Stimulated activated naive B cell treated with anti-CD40 and anti-IgM and Interleukin-4, amounts not matched to agents 10 μg/mL and 1 μg/mL and 100 μg/mL, for 72 hours (primary cell): ENCODE data around the gene SYNE3.

Experiments used
- ATAC-seq, 2 donors: fragments of 150-1000 bp; cut with Tn5 transposase; replicated peaks; 2 replicates each; pipeline ENCODE4 v1.10.0; 2021; ENCODE audit warnings: moderate library complexity in 1 of 2
- DNase-seq: peaks from one replicate; pipeline ENCODE4 v3.0.0; 2021
- H3K27ac Mint-ChIP-seq: one replicate; pipeline ENCODE4 v1.8.0; 2022; ENCODE audit warnings: mild to moderate bottlenecking, mixed read lengths
- H3K27me3 Mint-ChIP-seq, 2 donors: one replicate each; pipeline ENCODE4 v1.8.0; 2022; ENCODE audit warnings: mixed read lengths in 2 of 2
- H3K36me3 Mint-ChIP-seq, 2 donors: one replicate each; pipeline ENCODE4 v1.8.0; 2022; ENCODE audit warnings: mixed read lengths in 2 of 2, mild to moderate bottlenecking in 1 of 2
- H3K4me1 Mint-ChIP-seq, 2 donors: one replicate each; pipeline ENCODE4 v1.8.0; 2022; ENCODE audit warnings: mixed read lengths in 2 of 2, mild to moderate bottlenecking in 1 of 2
- H3K4me3 Mint-ChIP-seq, 2 donors: one replicate each; pipeline ENCODE4 v1.8.0; 2022; ENCODE audit warnings: mild to moderate bottlenecking in 2 of 2, mixed read lengths in 2 of 2, moderate library complexity in 1 of 2
- H3K9me3 Mint-ChIP-seq, 2 donors: one replicate each; pipeline ENCODE4 v1.8.0; 2022; ENCODE audit warnings: mixed read lengths in 2 of 2, mild to moderate bottlenecking in 1 of 2

SYNE3 gene

GRCh38 chr14:95523815-95524448 is 7.5 kb upstream of the SYNE3 start:
- H3K27me3 Mint-ChIP-seq, result no peaks in the 10 kb centered on the region
- no peak for ATAC-seq
- H3K27ac Mint-ChIP-seq, result peak overlapping the region; percentile 78

DNA sequence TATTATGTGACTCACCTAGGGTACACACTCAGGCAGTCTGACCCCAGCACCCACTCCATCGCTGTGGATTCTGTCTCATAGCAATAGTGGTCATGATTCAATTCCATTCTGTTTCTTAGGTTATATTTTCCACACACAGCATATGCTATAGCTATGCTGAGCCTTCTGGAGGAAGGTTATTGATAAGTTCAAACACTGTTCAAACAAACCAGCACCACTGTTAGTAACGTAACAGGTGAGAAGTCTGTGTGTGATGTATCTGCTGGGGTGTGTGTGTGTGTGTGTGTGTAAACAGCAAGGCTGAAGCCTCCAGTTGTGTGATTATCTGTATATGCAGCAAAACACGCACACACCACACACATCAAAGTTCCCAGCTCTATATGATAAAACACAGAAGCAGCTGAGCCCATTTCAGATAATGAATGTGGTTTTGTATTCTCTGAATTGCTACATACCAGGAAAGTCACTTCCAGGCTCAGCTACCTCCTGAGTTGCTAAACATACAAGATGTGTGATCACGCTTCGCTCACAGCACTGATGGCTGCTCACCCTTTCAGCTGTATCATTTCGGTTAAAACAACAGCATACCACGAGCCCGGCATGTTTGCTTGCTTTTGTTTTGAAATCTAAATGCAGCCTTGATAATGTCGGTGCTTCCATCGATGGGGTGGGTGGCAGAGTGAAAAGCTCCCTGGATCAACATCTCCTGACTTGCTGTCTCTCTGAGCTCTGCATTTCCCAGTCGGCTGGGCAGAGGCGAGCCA is 6.8 kb upstream of the SYNE3 start:
- DNase-seq (no peak), ATAC-seq (peak in 1 of 2 donors; percentile 22)
- Mint-ChIP-seq H3K9me3 (no peaks in the 10 kb centered on the region), H3K27me3 (no peaks in the 10 kb centered on the region), H3K4me3 (peak overlapping the region in 1 of 2 donors; percentile 16), H3K27ac (peak overlapping the region; percentile 78), H3K36me3 (peaks cover 0 to 10% of the 10 kb centered on the region in 2 donors), H3K4me1 (peaks cover 57 to 63% of the 10 kb centered on the region in 2 donors)

More at GRCh38 chr14:95523815-95524448, 7.5 kb upstream of the SYNE3 start:
- Mint-ChIP-seq H3K4me3 (peak overlapping the region; percentile 16 to 59), H3K36me3 (peaks cover 0 to 10% of the 10 kb centered on the region in 2 donors), H3K4me1 (peaks cover 51 to 56% of the 10 kb centered on the region in 2 donors), H3K9me3 (no peaks in the 10 kb centered on the region)
- no peak for DNase-seq

- Mint-ChIP-seq H3K9me3 (no peaks in the 10 kb centered on the region), H3K4me3 (no peak overlapping the region), H3K27ac (no peak overlapping the region), H3K27me3 (no peaks in the 10 kb centered on the region), H3K4me1 (peaks cover 64 to 68% of the 10 kb centered on the region in 2 donors), H3K36me3 (peaks cover 0 to 10% of the 10 kb centered on the region in 2 donors)
- DNase-seq (no peak), ATAC-seq (no peak)
These were observed 6.1 kb upstream of the SYNE3 start for GRCh38 chr14:95522556-95522955.

- Mint-ChIP-seq H3K9me3 (no peaks in the 10 kb centered on the region), H3K4me1 (peaks cover 65 to 68% of the 10 kb centered on the region in 2 donors), H3K4me3 (no peak overlapping the region), H3K27me3 (no peaks in the 10 kb centered on the region), H3K27ac (no peak overlapping the region), H3K36me3 (peaks cover 0 to 10% of the 10 kb centered on the region in 2 donors)
- ATAC-seq (no peak), DNase-seq (no peak)
These were observed 5.7 kb upstream of the SYNE3 start for GRCh38 chr14:95522116-95522515.

- no peaks in the 10 kb centered on the region for H3K27me3 Mint-ChIP-seq
- H3K9me3 Mint-ChIP-seq, result no peaks in the 10 kb centered on the region
- peaks cover 0 to 10% of the 10 kb centered on the region in 2 donors for H3K36me3 Mint-ChIP-seq
- H3K27ac Mint-ChIP-seq, result no peak overlapping the region
- peaks cover 64 to 70% of the 10 kb centered on the region in 2 donors for H3K4me1 Mint-ChIP-seq
- ATAC-seq, result no peak
- no peak overlapping the region for H3K4me3 Mint-ChIP-seq
- DNase-seq, result no peak
These were observed 4.6 kb upstream of the SYNE3 start for GRCh38 chr14:95521001-95521400.

DNA sequence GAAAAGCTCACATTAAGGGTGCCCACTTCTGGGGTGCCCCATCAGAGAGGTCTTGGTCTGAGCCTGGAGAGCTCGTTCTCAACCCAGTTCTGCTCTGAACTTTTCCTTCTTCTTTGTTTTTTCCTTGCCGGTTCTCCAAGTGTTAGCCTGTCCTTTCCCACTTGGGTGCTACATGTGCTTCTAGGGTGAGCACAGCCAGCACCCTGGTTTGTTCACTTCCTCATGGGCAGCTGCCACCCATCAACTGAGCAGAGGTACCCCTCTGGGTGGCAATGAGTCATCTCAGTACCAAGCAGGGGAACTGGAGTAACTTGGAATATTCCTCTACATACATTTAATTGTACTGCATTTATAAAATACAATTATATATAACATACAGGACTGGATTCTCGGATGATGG is 3.9 kb upstream of the SYNE3 start:
- peaks cover 0 to 13% of the 10 kb centered on the region in 2 donors for H3K36me3 Mint-ChIP-seq
- H3K4me3 Mint-ChIP-seq, result peak overlapping the region; percentile 54 to 58
- peak overlapping the region; percentile 62 for H3K27ac Mint-ChIP-seq
- peaks cover 59 to 70% of the 10 kb centered on the region in 2 donors for H3K4me1 Mint-ChIP-seq
- no peak for DNase-seq
- H3K27me3 Mint-ChIP-seq, result no peaks in the 10 kb centered on the region
- peak in 1 of 2 donors; percentile 26 for ATAC-seq
- H3K9me3 Mint-ChIP-seq, result no peaks in the 10 kb centered on the region

- no peaks in the 10 kb centered on the region for H3K27me3 Mint-ChIP-seq
- peak overlapping the region; percentile 62 for H3K27ac Mint-ChIP-seq
- DNase-seq, result peak; percentile 53
- peak; percentile 23 to 37 for ATAC-seq
- H3K36me3 Mint-ChIP-seq, result peaks cover 0 to 13% of the 10 kb centered on the region in 2 donors
- peak overlapping the region; percentile 72 to 76 for H3K4me3 Mint-ChIP-seq
- H3K9me3 Mint-ChIP-seq, result no peaks in the 10 kb centered on the region
- H3K4me1 Mint-ChIP-seq, result peaks cover 58 to 76% of the 10 kb centered on the region in 2 donors
These were observed 3.2 kb upstream of the SYNE3 start for GRCh38 chr14:95519699-95520098.

GRCh38 chr14:95518045-95518751 is 1.7 kb upstream of the SYNE3 start:
- peak overlapping the region; percentile 91 for H3K27ac Mint-ChIP-seq
- no peaks in the 10 kb centered on the region for H3K27me3 Mint-ChIP-seq
- no peaks in the 10 kb centered on the region for H3K9me3 Mint-ChIP-seq
- H3K36me3 Mint-ChIP-seq, result peaks cover 0 to 8% of the 10 kb centered on the region in 2 donors
- H3K4me1 Mint-ChIP-seq, result peaks cover 55 to 82% of the 10 kb centered on the region in 2 donors
- peak; percentile 15 to 17 for ATAC-seq
- DNase-seq, result no peak
- peak overlapping the region; percentile 76 to 81 for H3K4me3 Mint-ChIP-seq

GRCh38 chr14:95515596-95516552 is 576 bp downstream of the SYNE3 start:
- Mint-ChIP-seq H3K27me3 (no peaks in the 10 kb centered on the region), H3K9me3 (no peaks in the 10 kb centered on the region), H3K4me3 (peak overlapping the region; percentile 88 to 91), H3K36me3 (peaks cover 2 to 14% of the 10 kb centered on the region in 2 donors), H3K27ac (peak overlapping the region; percentile 89), H3K4me1 (peaks cover 54 to 83% of the 10 kb centered on the region in 2 donors)
- peak; percentile 88 to 92 for ATAC-seq
- DNase-seq, result peak; percentile 93

DNA sequence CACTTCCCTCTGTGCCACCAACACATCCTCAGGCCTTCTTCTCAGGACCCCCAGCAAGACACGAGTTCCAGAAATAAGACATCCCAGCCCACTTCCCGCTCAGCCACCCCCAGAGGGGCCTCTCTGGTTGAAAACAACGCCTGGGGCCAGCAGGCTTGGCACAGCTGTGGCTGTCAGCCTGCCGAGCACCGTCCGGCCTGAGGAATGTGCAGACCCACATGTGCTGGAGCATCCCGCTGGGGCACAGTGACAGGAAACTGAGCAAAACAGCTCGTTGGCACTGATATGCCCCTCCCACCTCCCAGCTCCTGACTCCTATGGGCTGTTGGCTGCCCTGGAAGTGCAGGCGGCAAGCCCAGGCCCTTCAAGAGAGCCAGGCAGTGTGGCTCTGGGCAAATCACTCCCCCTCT is 1.4 kb downstream of the SYNE3 start:
- H3K27ac Mint-ChIP-seq, result peak overlapping the region; percentile 84
- H3K4me3 Mint-ChIP-seq, result peak overlapping the region; percentile 88 to 91
- no peak for ATAC-seq
- peaks cover 56 to 85% of the 10 kb centered on the region in 2 donors for H3K4me1 Mint-ChIP-seq
- H3K9me3 Mint-ChIP-seq, result no peaks in the 10 kb centered on the region
- DNase-seq, result no peak
- H3K36me3 Mint-ChIP-seq, result peaks cover 3 to 17% of the 10 kb centered on the region in 2 donors
- H3K27me3 Mint-ChIP-seq, result no peaks in the 10 kb centered on the region

DNA sequence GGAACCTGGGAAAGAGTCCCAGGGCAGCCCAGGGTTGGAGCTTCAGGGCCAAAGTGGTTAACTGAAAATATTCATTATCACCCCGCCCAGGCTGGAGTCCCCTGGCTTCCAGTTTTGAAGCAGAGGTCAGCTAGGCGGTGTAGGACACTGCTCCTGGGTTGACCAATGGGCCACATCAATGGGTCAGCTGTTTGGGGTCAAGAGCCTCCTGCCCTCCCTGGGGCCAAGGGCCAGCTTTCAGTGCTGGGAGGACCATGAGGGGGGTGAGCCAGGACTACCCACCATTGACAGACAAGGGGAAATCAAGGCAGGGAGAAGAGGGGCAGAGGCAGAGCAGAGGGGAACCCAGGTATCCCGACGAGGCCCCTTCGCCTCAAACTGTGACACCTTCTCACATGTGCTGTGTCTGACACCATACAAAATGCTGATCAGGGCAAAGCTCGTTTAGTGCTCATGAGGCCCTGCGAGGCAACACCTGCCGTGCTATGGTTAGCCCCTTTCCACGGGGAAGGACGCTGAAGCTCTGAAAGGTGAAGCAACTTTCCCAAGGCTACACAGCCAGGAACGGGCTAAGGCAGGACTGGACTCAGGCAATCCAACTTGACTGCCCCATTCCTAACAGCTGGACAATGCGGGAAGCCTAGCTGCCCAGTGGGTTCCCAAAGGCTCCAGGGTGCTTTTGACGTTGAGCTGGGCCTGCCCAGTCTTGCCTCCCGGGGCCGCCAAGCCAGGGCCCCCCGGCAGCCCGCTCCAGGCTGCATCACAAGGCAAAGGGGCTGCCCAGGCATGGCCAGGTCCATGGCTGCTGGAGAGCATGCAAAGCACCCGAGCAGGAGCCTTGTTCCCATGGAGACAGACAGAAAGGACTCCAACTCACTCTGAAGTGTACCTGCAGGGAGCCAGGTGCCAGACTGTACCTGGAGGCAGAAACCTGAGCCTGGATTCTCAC is 2.0 kb downstream of the SYNE3 start:
- H3K27me3 Mint-ChIP-seq, result no peaks in the 10 kb centered on the region
- H3K36me3 Mint-ChIP-seq, result peaks cover 5 to 20% of the 10 kb centered on the region in 2 donors
- no peaks in the 10 kb centered on the region for H3K9me3 Mint-ChIP-seq
- peaks cover 57 to 85% of the 10 kb centered on the region in 2 donors for H3K4me1 Mint-ChIP-seq
- H3K4me3 Mint-ChIP-seq, result peak overlapping the region; percentile 88 to 91
- DNase-seq (no peak), ATAC-seq (no peak)
- peak overlapping the region; percentile 84 for H3K27ac Mint-ChIP-seq

- H3K4me1 Mint-ChIP-seq, result peaks cover 53 to 85% of the 10 kb centered on the region in 2 donors
- no peak for ATAC-seq
These were observed 3.2 kb downstream of the SYNE3 start for GRCh38 chr14:95513291-95513690.

More at GRCh38 chr14:95513291-95513690, 3.2 kb downstream of the SYNE3 start:
- Mint-ChIP-seq H3K27me3 (no peaks in the 10 kb centered on the region), H3K4me3 (no peak overlapping the region), H3K9me3 (no peaks in the 10 kb centered on the region), H3K36me3 (peaks cover 7 to 27% of the 10 kb centered on the region in 2 donors), H3K27ac (no peak overlapping the region)
- DNase-seq, result no peak
